H9 (cell line): ENCODE measurements around the gene IKZF1. TPM values are rescaled to one million over a fixed set of nuclear protein-coding genes. Genes with fewer than 3 reads are reported as not detected.

Experiments
- DNase-seq: peaks from one replicate; pipeline ENCODE4 v3.0.0-alpha.2; 2017
- H2AFZ ChIP-seq: one replicate; pipeline ENCODE4 v1.6.1; 2013; ENCODE audit warnings: mild to moderate bottlenecking, low read length, control low read depth, moderate library complexity
- H2AK5ac ChIP-seq: 2 replicates; pipeline ENCODE4 v1.6.1; 2013; ENCODE audit warnings: low read length, control low read depth, mixed read lengths; ENCODE audit not compliant: insufficient read length
- H2BK120ac ChIP-seq: one replicate; pipeline ENCODE4 v1.6.1; 2013; ENCODE audit warnings: low read depth, mild to moderate bottlenecking, low read length, control low read depth, inconsistent platforms; ENCODE audit not compliant: poor library complexity, severe bottlenecking
- H2BK12ac ChIP-seq: 2 replicates; pipeline ENCODE4 v1.6.1; 2013; ENCODE audit warnings: low read length, control low read depth, mixed read lengths, low read depth; ENCODE audit not compliant: insufficient read length
- H2BK15ac ChIP-seq: 2 replicates; pipeline ENCODE4 v1.6.1; 2013; ENCODE audit warnings: low read depth, low read length, control low read depth
- H2BK20ac ChIP-seq: one replicate; pipeline ENCODE4 v1.6.1; 2013; ENCODE audit warnings: low read depth, mild to moderate bottlenecking, low read length, control low read depth, inconsistent platforms; ENCODE audit not compliant: poor library complexity, severe bottlenecking
- H2BK5ac ChIP-seq: 2 replicates; pipeline ENCODE4 v1.6.1; 2013; ENCODE audit warnings: low read length, control low read depth, mixed read lengths; ENCODE audit not compliant: insufficient read length
- H3K14ac ChIP-seq: 2 replicates; pipeline ENCODE4 v1.6.1; 2013; ENCODE audit warnings: low read length, control low read depth; ENCODE audit not compliant: insufficient read depth
- H3K18ac ChIP-seq: 2 replicates; pipeline ENCODE4 v1.6.1; 2013; ENCODE audit warnings: low read depth, mild to moderate bottlenecking, mixed read lengths, low read length, control low read depth; ENCODE audit not compliant: insufficient read length
- H3K23ac ChIP-seq: 2 replicates; pipeline ENCODE4 v1.6.1; 2013; ENCODE audit warnings: low read length, control low read depth, mixed read lengths, low read depth; ENCODE audit not compliant: insufficient read length
- H3K23me2 ChIP-seq: 2 replicates; pipeline ENCODE4 v1.6.1; 2013; ENCODE audit warnings: low read depth, mild to moderate bottlenecking, mixed read lengths, low read length, control low read depth; ENCODE audit not compliant: insufficient read length, poor library complexity, severe bottlenecking
- H3K27ac ChIP-seq: 2 replicates; pipeline ENCODE4 v1.5.1; 2013; ENCODE audit warnings: low read length, control low read depth, mixed read lengths, low read depth; ENCODE audit not compliant: insufficient read length
- H3K27me3 ChIP-seq: 2 replicates; pipeline ENCODE4 v1.6.1; 2013; ENCODE audit warnings: low read length, control low read depth, inconsistent platforms; ENCODE audit not compliant: insufficient read depth
- H3K4ac ChIP-seq: 2 replicates; pipeline ENCODE4 v1.6.1; 2013; ENCODE audit warnings: low read depth, mild to moderate bottlenecking, control low read depth, inconsistent platforms, low read length, moderate library complexity
- H3K4me1 ChIP-seq: 2 replicates; pipeline ENCODE4 v1.6.1; 2013; ENCODE audit warnings: low read length, control low read depth, inconsistent platforms; ENCODE audit not compliant: insufficient read depth
- H3K4me2 ChIP-seq: 2 replicates; pipeline ENCODE4 v1.6.1; 2013; ENCODE audit warnings: low read length, control low read depth, mixed read lengths; ENCODE audit not compliant: insufficient read length, insufficient read depth
- H3K56ac ChIP-seq: 2 replicates; pipeline ENCODE4 v1.6.1; 2013; ENCODE audit warnings: low read depth, mild to moderate bottlenecking, mixed read lengths, low read length, control low read depth; ENCODE audit not compliant: insufficient read length
- H3K79me1 ChIP-seq: 2 replicates; pipeline ENCODE4 v1.6.1; 2013; ENCODE audit warnings: low read depth, mild to moderate bottlenecking, moderate library complexity, low read length, control low read depth, inconsistent platforms; ENCODE audit not compliant: insufficient read depth, poor library complexity, severe bottlenecking
- H3K79me2 ChIP-seq: 2 replicates; pipeline ENCODE4 v1.6.1; 2013; ENCODE audit warnings: low read length, control low read depth, inconsistent platforms; ENCODE audit not compliant: insufficient read depth
- H3K9ac ChIP-seq: 2 replicates; pipeline ENCODE4 v1.6.1; 2013; ENCODE audit warnings: low read length, control low read depth, mixed read lengths; ENCODE audit not compliant: insufficient read length; ENCODE audit errors: extremely low read depth
- H3K9me3 ChIP-seq: one replicate; pipeline ENCODE4 v1.6.1; 2013; ENCODE audit warnings: low read depth, low read length, inconsistent platforms; ENCODE audit not compliant: control insufficient read depth
- H3T11ph ChIP-seq: one replicate; pipeline ENCODE4 v1.6.1; 2013; ENCODE audit warnings: mild to moderate bottlenecking, low read length, control low read depth, inconsistent platforms
- H4K20me1 ChIP-seq: one replicate; pipeline ENCODE4 v1.6.1; 2013; ENCODE audit not compliant: control insufficient read depth, insufficient read length, insufficient read depth
- H4K5ac ChIP-seq: 2 replicates; pipeline ENCODE4 v1.6.1; 2013; ENCODE audit warnings: low read depth, mild to moderate bottlenecking, mixed read lengths, low read length, control low read depth; ENCODE audit not compliant: insufficient read length
- H4K8ac ChIP-seq: replicated peaks from 2 replicates; pipeline ENCODE4 v1.6.1; 2013; ENCODE audit warnings: low read length, control low read depth, mixed read lengths, low read depth; ENCODE audit not compliant: insufficient read length
- H4K91ac ChIP-seq: 2 replicates; pipeline ENCODE4 v1.6.1; 2013; ENCODE audit warnings: low read depth, mild to moderate bottlenecking, moderate library complexity, mixed read lengths, low read length, control low read depth; ENCODE audit not compliant: insufficient read length
- H3K27ac Mint-ChIP-seq, 3 experiments: 2 replicates in 2 of 3; 3 replicates in 1 of 3; pipeline ENCODE4 v1.8.0; 2020 to 2021; ENCODE audit warnings: mixed read lengths in 3 of 3, mild to moderate bottlenecking in 1 of 3, moderate library complexity in 1 of 3
- H3K27me3 Mint-ChIP-seq: 2 replicates; pipeline ENCODE4 v1.8.0; 2021; ENCODE audit warnings: low read depth, mild to moderate bottlenecking, moderate library complexity, mixed read lengths
- H3K36me3 Mint-ChIP-seq, 3 experiments: 2 replicates in 2 of 3; 3 replicates in 1 of 3; pipeline ENCODE4 v1.8.0; 2020 to 2021; ENCODE audit warnings: low read depth in 3 of 3, mixed read lengths in 3 of 3; ENCODE audit not compliant: insufficient read depth in 1 of 3
- H3K4me1 Mint-ChIP-seq, 2 experiments: 2 replicates each; pipeline ENCODE4 v1.8.0; 2020; ENCODE audit warnings: mixed read lengths in 2 of 2
- H3K4me3 Mint-ChIP-seq, 2 experiments: 2 replicates in 1 of 2; 3 replicates in 1 of 2; pipeline ENCODE4 v1.8.0; 2020 to 2021; ENCODE audit warnings: mild to moderate bottlenecking in 2 of 2, mixed read lengths in 2 of 2, moderate library complexity in 1 of 2
- H3K9me3 Mint-ChIP-seq, 2 experiments: 2 replicates in 1 of 2; 3 replicates in 1 of 2; pipeline ENCODE4 v1.8.0; 2020; ENCODE audit warnings: mild to moderate bottlenecking in 2 of 2, mixed read lengths in 2 of 2, moderate library complexity in 1 of 2
- WGBS: extraction: QIAGEN DNeasy Blood & Tissue Kit; methylation state at CpG from one replicate; pipeline ENCODE4 v1.1.7; 2013; ENCODE audit warnings: missing lambda C conversion rate, low lambda C conversion rate, mixed read lengths; ENCODE audit not compliant: insufficient read length; ENCODE audit errors: extremely low coverage; 5-methylcytosine and 5-hydroxymethylcytosine counted together
- total RNA-seq: library from RNA; stranded (reverse); gene quantifications from 2 replicates; pipeline ENCODE4 v1.2.1, GENCODE V29; 2021
- TF ChIP-seq, protein P1 (sequence below): fragments of 200-600 bp; sonication (generic); conservative IDR thresholded peaks from 3 replicates; pipeline ENCODE4 v1.8.0; 2021; ENCODE audit warnings: antibody characterized with exemption, mild to moderate bottlenecking

IKZF1 gene
- total RNA-seq, 1 experiment from 2014 or later = 0.98 TPM

DNA sequence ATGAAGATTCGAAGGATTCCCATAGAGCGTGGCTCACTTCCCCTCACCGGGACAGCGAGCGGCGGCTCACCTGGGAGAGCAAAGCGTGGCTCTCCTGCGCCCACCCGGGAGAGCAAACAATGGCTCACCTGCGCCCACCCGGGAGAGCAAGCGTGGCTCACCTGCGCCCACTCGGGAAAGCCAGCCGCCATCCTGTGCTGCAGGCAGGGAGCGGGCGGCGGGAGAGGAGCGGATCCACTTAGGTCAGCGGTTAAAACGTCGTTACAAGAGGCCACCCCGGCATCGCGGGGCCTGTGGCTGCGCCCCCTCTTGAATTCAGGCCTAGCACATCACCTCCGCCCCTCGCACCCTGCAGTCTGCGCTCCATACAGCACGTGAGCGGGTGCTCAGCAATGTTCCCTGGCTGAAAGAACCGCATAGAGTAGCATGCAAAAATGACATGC lies 146.1 kb downstream of the IKZF1 start:
- no peaks in the 10 kb centered on the region for H3K9me3 Mint-ChIP-seq
- Histone ChIP-seq H3K9ac (no peak overlapping the region), H3T11ph (no peak overlapping the region), H3K4me1 (no peaks in the 10 kb centered on the region; the same call in 1 of the 2 replicates), H2BK5ac (no peak overlapping the region), H4K20me1 (no peaks in the 10 kb centered on the region), H3K79me1 (no peaks in the 10 kb centered on the region), H3K9me3 (no peaks in the 10 kb centered on the region), H2BK15ac (no peak overlapping the region), H4K8ac (no peak overlapping the region), H2BK12ac (no peak overlapping the region), H2BK120ac (no peak overlapping the region), H3K27me3 (no peaks in the 10 kb centered on the region), H3K18ac (peak overlapping the region; percentile 47), H3K27ac (no peak overlapping the region), H4K5ac (no peak overlapping the region), H4K91ac (no peak overlapping the region), H3K4ac (no peak overlapping the region), H3K4me2 (peak overlapping the region; percentile 66), H3K23me2 (peaks cover 9% of the 10 kb centered on the region), H2AFZ (no peak overlapping the region), H3K23ac (no peak overlapping the region), H2AK5ac (no peak overlapping the region), H3K56ac (no peak overlapping the region), H3K79me2 (no peaks in the 10 kb centered on the region), H3K14ac (no peak overlapping the region), H2BK20ac (no peak overlapping the region)
- H3K27ac Mint-ChIP-seq = no peak overlapping the region
- DNase-seq = no peak
- H3K36me3 Mint-ChIP-seq = peaks cover 0 to 16% (median 16%) of the 10 kb centered on the region in 3 experiments; a peak in 5 of 7 replicates
- no CpG with 5 or more reads among the region's 32 CpGs for WGBS
- peak overlapping the region; percentile 75 to 83 for H3K4me3 Mint-ChIP-seq
- peaks cover 11 to 12% of the 10 kb centered on the region in 2 experiments for H3K4me1 Mint-ChIP-seq
- TF ChIP-seq, protein P1, sequence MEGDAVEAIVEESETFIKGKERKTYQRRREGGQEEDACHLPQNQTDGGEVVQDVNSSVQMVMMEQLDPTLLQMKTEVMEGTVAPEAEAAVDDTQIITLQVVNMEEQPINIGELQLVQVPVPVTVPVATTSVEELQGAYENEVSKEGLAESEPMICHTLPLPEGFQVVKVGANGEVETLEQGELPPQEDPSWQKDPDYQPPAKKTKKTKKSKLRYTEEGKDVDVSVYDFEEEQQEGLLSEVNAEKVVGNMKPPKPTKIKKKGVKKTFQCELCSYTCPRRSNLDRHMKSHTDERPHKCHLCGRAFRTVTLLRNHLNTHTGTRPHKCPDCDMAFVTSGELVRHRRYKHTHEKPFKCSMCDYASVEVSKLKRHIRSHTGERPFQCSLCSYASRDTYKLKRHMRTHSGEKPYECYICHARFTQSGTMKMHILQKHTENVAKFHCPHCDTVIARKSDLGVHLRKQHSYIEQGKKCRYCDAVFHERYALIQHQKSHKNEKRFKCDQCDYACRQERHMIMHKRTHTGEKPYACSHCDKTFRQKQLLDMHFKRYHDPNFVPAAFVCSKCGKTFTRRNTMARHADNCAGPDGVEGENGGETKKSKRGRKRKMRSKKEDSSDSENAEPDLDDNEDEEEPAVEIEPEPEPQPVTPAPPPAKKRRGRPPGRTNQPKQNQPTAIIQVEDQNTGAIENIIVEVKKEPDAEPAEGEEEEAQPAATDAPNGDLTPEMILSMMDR = no peak
- H3K27me3 Mint-ChIP-seq = peaks cover 7% of the 10 kb centered on the region

Other genes starting within 250 kb of the IKZF1 start
- not detected in 2 replicates for gene ZPBP, start 211.5 kb upstream of the IKZF1 start, total RNA-seq
- 12.5 and 13.8 TPM in 2 replicates for gene FIGNL1, start 145.6 kb downstream of the IKZF1 start, total RNA-seq